Measurements from ENCODE around the gene SCYL3. TPM values are rescaled to one million over a fixed set of nuclear protein-coding genes. Genes with fewer than 3 reads are reported as not detected.

SCYL3 gene
- polyA plus RNA-seq, 3 donors, result 2.3 to 4.9 (median 3.6) TPM

DNA sequence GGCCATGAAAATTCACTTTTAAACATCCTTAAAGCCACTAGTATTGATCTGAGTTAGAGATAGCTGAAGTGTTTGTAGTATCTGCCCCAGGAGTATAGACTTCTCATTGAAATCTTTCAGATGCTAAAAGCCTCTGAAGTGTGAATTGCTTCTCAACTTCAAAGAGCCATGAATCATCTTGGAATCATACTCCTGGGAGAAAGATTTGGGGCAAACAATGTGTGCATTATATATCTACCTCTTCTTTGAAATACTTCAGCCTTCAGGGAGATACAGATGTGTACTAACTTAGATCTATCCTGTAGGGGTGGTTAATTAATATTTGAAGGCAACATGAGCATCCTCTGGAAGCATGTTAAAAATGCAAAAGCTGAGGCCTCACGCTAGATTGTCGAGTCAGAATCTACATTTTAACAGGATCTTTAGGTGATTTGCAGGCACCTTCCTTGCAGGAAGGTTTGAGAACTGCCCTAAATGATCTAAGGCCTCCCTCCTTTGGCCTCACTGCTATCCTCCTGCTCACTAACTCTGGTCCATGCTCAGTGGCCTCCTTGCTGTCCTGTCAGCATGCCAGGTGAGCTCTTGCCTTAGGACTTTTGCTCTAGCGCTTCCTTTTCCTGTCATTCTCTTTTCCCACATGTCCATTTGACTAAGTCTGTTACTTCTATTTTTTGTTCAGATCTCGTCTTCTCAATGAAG, 6.0 kb upstream of the SCYL3 start:
- intact Hi-C loops (cut with micrococcal nuclease), result loop anchor here in 1 of 2 donors (10.0 kb wide), 3 partner anchors 175 to 635 kb away; partner anchors contain the start of genes BLZF1, GORAB, KIFAP3 and NME7
- no peak overlapping the region for H3K9ac ChIP-seq (ENCODE audit: insufficient read depth, low read length, poor library complexity, severe bottlenecking)

DNA sequence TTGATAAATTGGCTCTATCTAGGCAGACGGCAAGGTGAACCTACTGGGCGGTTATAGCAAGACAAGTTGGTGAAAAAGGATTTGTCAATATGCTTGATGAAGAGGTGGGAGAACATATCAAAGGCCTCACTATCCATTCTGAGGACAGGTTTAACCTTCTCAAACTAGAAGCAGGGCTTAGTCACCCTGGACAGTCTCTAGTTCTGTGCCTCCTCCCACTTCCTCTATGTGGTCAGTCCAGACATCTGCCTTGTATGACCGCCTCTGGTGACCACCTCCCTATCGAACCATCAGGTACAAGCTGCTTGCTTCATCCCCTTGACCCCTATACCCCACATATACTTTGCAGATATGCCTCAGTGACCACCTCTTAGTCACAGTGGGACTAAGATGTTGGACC, 2.3 kb upstream of the SCYL3 start:
- peaks cover 24% of the 10 kb centered on the region for H3K79me2 ChIP-seq (ENCODE audit: insufficient read depth, low read length)
- no peaks in the 10 kb centered on the region for H4K20me1 ChIP-seq (ENCODE audit: insufficient read depth, low read length)
- no peaks in the 10 kb centered on the region for H3K36me3 ChIP-seq (replicated peaks in 1 of 2; ENCODE audit: control insufficient read depth in 1 of 2, insufficient read depth in 2 of 2, low read length in 2 of 2)
- Mint-ChIP-seq H3K27me3 (ENCODE audit: low read depth in 3 of 3) (peaks cover 3 to 16% (median 11%) of the 10 kb centered on the region in 3 donors), H3K27ac (peak overlapping the region in 3 of 7 donors; percentile 20 to 39 (median 27)), H3K4me1 (peaks cover 34% of the 10 kb centered on the region), H3K36me3 (no peaks in the 10 kb centered on the region), H3K9me3 (no peaks in the 10 kb centered on the region), H3K4me3 (no peak overlapping the region)
- no peak overlapping the region for H3K27ac ChIP-seq (ENCODE audit: low read depth in 1 of 2, low read length in 2 of 2)
- 20% methylated on average over 1 of the region's 4 CpGs for WGBS (ENCODE audit: insufficient coverage)
- TF ChIP-seq, protein P1, sequence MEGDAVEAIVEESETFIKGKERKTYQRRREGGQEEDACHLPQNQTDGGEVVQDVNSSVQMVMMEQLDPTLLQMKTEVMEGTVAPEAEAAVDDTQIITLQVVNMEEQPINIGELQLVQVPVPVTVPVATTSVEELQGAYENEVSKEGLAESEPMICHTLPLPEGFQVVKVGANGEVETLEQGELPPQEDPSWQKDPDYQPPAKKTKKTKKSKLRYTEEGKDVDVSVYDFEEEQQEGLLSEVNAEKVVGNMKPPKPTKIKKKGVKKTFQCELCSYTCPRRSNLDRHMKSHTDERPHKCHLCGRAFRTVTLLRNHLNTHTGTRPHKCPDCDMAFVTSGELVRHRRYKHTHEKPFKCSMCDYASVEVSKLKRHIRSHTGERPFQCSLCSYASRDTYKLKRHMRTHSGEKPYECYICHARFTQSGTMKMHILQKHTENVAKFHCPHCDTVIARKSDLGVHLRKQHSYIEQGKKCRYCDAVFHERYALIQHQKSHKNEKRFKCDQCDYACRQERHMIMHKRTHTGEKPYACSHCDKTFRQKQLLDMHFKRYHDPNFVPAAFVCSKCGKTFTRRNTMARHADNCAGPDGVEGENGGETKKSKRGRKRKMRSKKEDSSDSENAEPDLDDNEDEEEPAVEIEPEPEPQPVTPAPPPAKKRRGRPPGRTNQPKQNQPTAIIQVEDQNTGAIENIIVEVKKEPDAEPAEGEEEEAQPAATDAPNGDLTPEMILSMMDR (IDR thresholded peaks at IDR 0.05), result no peak
- peaks cover 0 to 4% of the 10 kb centered on the region in 2 donors for H3K27me3 ChIP-seq (ENCODE audit: control insufficient read depth in 2 of 2, insufficient read depth in 2 of 2, low read length in 2 of 2)
- no peak overlapping the region for H3K9ac ChIP-seq (ENCODE audit: insufficient read depth, low read length, poor library complexity, severe bottlenecking)
- intact Hi-C loops (cut with micrococcal nuclease), result loop anchor here in 1 of 2 donors (10.0 kb wide), 3 partner anchors 179 to 639 kb away; partner anchors contain the start of genes BLZF1, GORAB, KIFAP3 and NME7
- H3K4me2 ChIP-seq (replicated peaks; ENCODE audit: extremely low read depth, low read length, poor library complexity, severe bottlenecking), result no peak overlapping the region
- peak; percentile 40 to 69 (median 61) for DNase-seq
- no peak overlapping the region for H2AFZ ChIP-seq (ENCODE audit: insufficient read depth, low read depth, low read length, poor library complexity, severe bottlenecking)
- no peak overlapping the region for H3K4me3 ChIP-seq (replicated peaks in 1 of 3; ENCODE audit: low read depth in 2 of 3, low read length in 3 of 3)
- peaks cover 16 to 35% of the 10 kb centered on the region in 2 donors for H3K4me1 ChIP-seq (ENCODE audit: control insufficient read depth in 1 of 2, insufficient read depth in 2 of 2, low read length in 2 of 2)
- no peaks in the 10 kb centered on the region for H3K9me3 ChIP-seq (replicated peaks in 1 of 2; ENCODE audit: control insufficient read depth in 1 of 2, insufficient read depth in 1 of 2, low read length in 2 of 2)

More for the DNA sequence above, 6.0 kb upstream of the SCYL3 start:
- Mint-ChIP-seq H3K4me1 (peaks cover 24% of the 10 kb centered on the region), H3K27ac (no peak overlapping the region), H3K4me3 (no peak overlapping the region), H3K27me3 (ENCODE audit: low read depth in 3 of 3) (peaks cover 13 to 27% (median 17%) of the 10 kb centered on the region in 3 donors), H3K9me3 (peaks cover 0 to 5% (median 0%) of the 10 kb centered on the region in 7 donors), H3K36me3 (no peaks in the 10 kb centered on the region)
- Histone ChIP-seq H3K9me3 (replicated peaks in 1 of 2; ENCODE audit: control insufficient read depth in 1 of 2, insufficient read depth in 1 of 2, low read length in 2 of 2) (no peaks in the 10 kb centered on the region), H4K20me1 (ENCODE audit: insufficient read depth, low read length) (no peaks in the 10 kb centered on the region), H3K27ac (ENCODE audit: low read depth in 1 of 2, low read length in 2 of 2) (no peak overlapping the region), H3K27me3 (ENCODE audit: control insufficient read depth in 2 of 2, insufficient read depth in 2 of 2, low read length in 2 of 2) (peaks cover 6% of the 10 kb centered on the region in 2 donors), H2AFZ (ENCODE audit: insufficient read depth, low read depth, low read length, poor library complexity, severe bottlenecking) (no peak overlapping the region), H3K4me2 (replicated peaks; ENCODE audit: extremely low read depth, low read length, poor library complexity, severe bottlenecking) (no peak overlapping the region), H3K36me3 (replicated peaks in 1 of 2; ENCODE audit: control insufficient read depth in 1 of 2, insufficient read depth in 2 of 2, low read length in 2 of 2) (no peaks in the 10 kb centered on the region), H3K4me1 (ENCODE audit: control insufficient read depth in 1 of 2, insufficient read depth in 2 of 2, low read length in 2 of 2) (peaks cover 8 to 20% of the 10 kb centered on the region in 2 donors), H3K79me2 (ENCODE audit: insufficient read depth, low read length) (no peaks in the 10 kb centered on the region), H3K4me3 (replicated peaks in 1 of 3; ENCODE audit: low read depth in 2 of 3, low read length in 3 of 3) (no peak overlapping the region)
- no peak for DNase-seq
- TF ChIP-seq, protein P1 (IDR thresholded peaks at IDR 0.05), result no peak
- 83% methylated on average over 4 of the region's 4 CpGs for WGBS (ENCODE audit: insufficient coverage)
